Nephron progenitor cell (in vitro differentiated cells): Measurements from ENCODE around the gene FAM131C.
A peak's percentile ranks its signal among the peaks of the same experiment; 100 is the strongest.
"Not testable (repeated sequence)": the region's sequence is repeated elsewhere in the genome, so short reads cannot be mapped to it uniquely, and the experiment has no call there.

Experiments used
- DNase-seq: peaks from one replicate; pipeline ENCODE4 v3.0.0; 2021
- H3K27ac Mint-ChIP-seq: 2 replicates; pipeline ENCODE4 v1.8.0; 2021; ENCODE audit warnings: mild to moderate bottlenecking, moderate library complexity, mixed read lengths
- H3K27me3 Mint-ChIP-seq: 2 replicates; pipeline ENCODE4 v1.8.0; 2021; ENCODE audit warnings: mild to moderate bottlenecking, low read depth, mixed read lengths; ENCODE audit not compliant: poor library complexity
- H3K36me3 Mint-ChIP-seq: 2 replicates; pipeline ENCODE4 v1.8.0; 2021; ENCODE audit warnings: low read depth, mixed read lengths
- H3K4me1 Mint-ChIP-seq: 2 replicates; pipeline ENCODE4 v1.8.0; 2021; ENCODE audit warnings: mixed read lengths
- H3K4me3 Mint-ChIP-seq: 2 replicates; pipeline ENCODE4 v1.8.0; 2021; ENCODE audit warnings: mild to moderate bottlenecking, moderate library complexity, mixed read lengths
- H3K9me3 Mint-ChIP-seq: 2 replicates; pipeline ENCODE4 v1.8.0; 2021; ENCODE audit warnings: mild to moderate bottlenecking, moderate library complexity, mixed read lengths
- TF ChIP-seq, protein P1 (sequence below): fragments of 200-600 bp; sonication (generic); IDR thresholded peaks from 2 replicates; pipeline ENCODE4 v1.5.0; 2021; ENCODE audit warnings: antibody characterized with exemption

Gene FAM131C

GRCh38 chr1:16031551-16031950 lies 41.9 kb downstream of the FAM131C start:
- Mint-ChIP-seq H3K27me3 (peaks cover 16% of the 10 kb centered on the region), H3K36me3 (no peaks in the 10 kb centered on the region), H3K9me3 (no peaks in the 10 kb centered on the region), H3K4me1 (peaks cover 12% of the 10 kb centered on the region), H3K27ac (no peak overlapping the region), H3K4me3 (no peak overlapping the region)
- TF ChIP-seq, protein P1, sequence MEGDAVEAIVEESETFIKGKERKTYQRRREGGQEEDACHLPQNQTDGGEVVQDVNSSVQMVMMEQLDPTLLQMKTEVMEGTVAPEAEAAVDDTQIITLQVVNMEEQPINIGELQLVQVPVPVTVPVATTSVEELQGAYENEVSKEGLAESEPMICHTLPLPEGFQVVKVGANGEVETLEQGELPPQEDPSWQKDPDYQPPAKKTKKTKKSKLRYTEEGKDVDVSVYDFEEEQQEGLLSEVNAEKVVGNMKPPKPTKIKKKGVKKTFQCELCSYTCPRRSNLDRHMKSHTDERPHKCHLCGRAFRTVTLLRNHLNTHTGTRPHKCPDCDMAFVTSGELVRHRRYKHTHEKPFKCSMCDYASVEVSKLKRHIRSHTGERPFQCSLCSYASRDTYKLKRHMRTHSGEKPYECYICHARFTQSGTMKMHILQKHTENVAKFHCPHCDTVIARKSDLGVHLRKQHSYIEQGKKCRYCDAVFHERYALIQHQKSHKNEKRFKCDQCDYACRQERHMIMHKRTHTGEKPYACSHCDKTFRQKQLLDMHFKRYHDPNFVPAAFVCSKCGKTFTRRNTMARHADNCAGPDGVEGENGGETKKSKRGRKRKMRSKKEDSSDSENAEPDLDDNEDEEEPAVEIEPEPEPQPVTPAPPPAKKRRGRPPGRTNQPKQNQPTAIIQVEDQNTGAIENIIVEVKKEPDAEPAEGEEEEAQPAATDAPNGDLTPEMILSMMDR = no peak
- no peak for DNase-seq

DNA sequence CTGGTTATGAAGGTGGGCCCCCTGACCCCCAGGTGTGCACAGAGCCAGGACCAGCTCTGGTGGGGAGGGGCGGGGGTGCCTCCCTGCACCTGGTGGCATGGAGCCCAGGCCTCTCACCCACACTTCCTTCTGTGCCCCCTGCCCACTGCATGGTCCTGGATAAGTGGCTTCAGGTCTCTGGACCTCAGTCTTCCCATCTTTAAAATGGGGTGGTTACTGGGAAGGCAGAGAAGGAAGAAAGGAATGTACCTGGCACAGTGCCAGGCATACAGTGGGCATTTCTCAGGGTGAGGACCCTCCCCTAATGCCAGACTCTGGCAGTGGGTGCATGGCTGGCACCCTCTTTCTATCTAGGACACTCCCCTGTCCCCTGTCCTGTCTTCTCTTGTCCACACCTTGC lies 44.2 kb downstream of the FAM131C start:
- TF ChIP-seq, protein P1 = no peak
- H3K9me3 Mint-ChIP-seq = no peaks in the 10 kb centered on the region
- no peak overlapping the region for H3K27ac Mint-ChIP-seq
- no peak for DNase-seq
- H3K36me3 Mint-ChIP-seq = no peaks in the 10 kb centered on the region
- peaks cover 12% of the 10 kb centered on the region for H3K4me1 Mint-ChIP-seq
- no peak overlapping the region for H3K4me3 Mint-ChIP-seq
- H3K27me3 Mint-ChIP-seq = peaks cover 19% of the 10 kb centered on the region

DNA sequence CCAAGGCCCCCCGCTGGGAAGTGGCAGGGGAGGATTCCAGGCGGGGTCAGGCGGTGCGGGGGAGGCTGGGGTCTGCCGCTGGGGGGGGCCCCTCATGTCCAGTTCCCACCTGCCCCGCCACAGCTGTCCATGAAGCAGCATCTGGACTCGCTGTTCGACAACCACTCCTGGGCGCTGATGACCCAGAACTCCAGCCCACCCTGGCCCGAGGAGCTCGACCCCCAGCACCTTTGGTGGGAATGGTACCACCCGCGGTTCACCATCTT lies 44.5 kb downstream of the FAM131C start:
- not testable (repeated sequence) for H3K4me3 Mint-ChIP-seq, H3K9me3 Mint-ChIP-seq, DNase-seq, H3K36me3 Mint-ChIP-seq, H3K27ac Mint-ChIP-seq
- peaks cover 22% of the 10 kb centered on the region for H3K27me3 Mint-ChIP-seq
- peaks cover 12% of the 10 kb centered on the region for H3K4me1 Mint-ChIP-seq

DNA sequence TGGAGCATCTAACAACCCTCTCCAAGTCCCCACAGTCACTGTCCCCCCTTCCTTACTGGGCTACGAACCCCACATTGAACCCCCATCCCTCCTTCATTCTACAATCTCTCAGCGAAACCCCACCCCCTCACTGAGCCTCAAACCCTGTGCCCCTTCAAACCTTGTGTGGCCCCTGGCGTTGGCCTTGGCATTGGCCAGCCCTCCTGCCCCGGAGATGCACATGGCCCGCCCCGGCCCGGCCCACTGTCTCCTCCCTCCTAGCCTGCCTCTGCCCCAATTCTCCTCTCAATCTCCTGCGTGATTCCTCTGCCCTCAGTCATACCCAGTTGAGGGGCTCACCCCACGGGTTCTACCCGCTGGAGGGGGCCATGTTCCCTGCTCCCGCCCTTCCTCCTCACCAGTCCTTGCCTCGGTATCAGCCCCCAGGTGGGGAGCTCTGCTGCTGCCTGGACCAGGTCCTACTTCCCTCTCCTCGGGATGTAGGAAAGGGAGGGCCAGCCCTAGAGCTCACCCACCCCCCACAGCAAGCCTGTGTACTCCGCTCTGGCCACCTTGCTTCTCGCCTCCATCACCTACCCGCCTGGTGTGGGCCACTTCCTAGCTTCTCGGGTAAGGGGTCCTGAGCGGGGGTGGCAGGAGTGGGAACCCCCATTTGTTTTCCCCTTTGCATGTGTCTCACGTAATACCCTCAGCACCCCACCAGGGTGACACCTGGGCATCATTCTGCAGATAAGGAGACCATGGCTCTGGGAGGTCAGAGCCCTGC lies 45.0 kb downstream of the FAM131C start:
- TF ChIP-seq, protein P1 = no peak

GRCh38 chr1:16026723-16027484 lies 46.5 kb downstream of the FAM131C start:
- Mint-ChIP-seq H3K36me3 (no peaks in the 10 kb centered on the region), H3K27me3 (peaks cover 31% of the 10 kb centered on the region), H3K4me3 (no peak overlapping the region), H3K4me1 (peaks cover 19% of the 10 kb centered on the region), H3K27ac (no peak overlapping the region), H3K9me3 (no peaks in the 10 kb centered on the region)
- TF ChIP-seq, protein P1 = no peak
- DNase-seq = peak; percentile 93

More for the DNA sequence above, 45.0 kb downstream of the FAM131C start:
- DNase-seq = no peak
- no peaks in the 10 kb centered on the region for H3K36me3 Mint-ChIP-seq
- no peak overlapping the region for H3K4me3 Mint-ChIP-seq
- peaks cover 12% of the 10 kb centered on the region for H3K4me1 Mint-ChIP-seq
- no peaks in the 10 kb centered on the region for H3K9me3 Mint-ChIP-seq
- peaks cover 23% of the 10 kb centered on the region for H3K27me3 Mint-ChIP-seq
- no peak overlapping the region for H3K27ac Mint-ChIP-seq

GRCh38 chr1:16026302-16026701 lies 47.1 kb downstream of the FAM131C start:
- Mint-ChIP-seq H3K27me3 (peaks cover 34% of the 10 kb centered on the region), H3K4me1 (peaks cover 25% of the 10 kb centered on the region)
- not testable (repeated sequence) for H3K4me3 Mint-ChIP-seq, DNase-seq, H3K27ac Mint-ChIP-seq, H3K9me3 Mint-ChIP-seq, H3K36me3 Mint-ChIP-seq
